ENCODE data around the gene GPR141. TPM values are rescaled to one million over a fixed set of nuclear protein-coding genes. Genes with fewer than 3 reads are reported as not detected.

Gene GPR141
- total and polyA plus RNA-seq, 2 donors (not counting 3 experiments of a cell fraction or from before 2014, with no cell fraction given), result not detected

DNA sequence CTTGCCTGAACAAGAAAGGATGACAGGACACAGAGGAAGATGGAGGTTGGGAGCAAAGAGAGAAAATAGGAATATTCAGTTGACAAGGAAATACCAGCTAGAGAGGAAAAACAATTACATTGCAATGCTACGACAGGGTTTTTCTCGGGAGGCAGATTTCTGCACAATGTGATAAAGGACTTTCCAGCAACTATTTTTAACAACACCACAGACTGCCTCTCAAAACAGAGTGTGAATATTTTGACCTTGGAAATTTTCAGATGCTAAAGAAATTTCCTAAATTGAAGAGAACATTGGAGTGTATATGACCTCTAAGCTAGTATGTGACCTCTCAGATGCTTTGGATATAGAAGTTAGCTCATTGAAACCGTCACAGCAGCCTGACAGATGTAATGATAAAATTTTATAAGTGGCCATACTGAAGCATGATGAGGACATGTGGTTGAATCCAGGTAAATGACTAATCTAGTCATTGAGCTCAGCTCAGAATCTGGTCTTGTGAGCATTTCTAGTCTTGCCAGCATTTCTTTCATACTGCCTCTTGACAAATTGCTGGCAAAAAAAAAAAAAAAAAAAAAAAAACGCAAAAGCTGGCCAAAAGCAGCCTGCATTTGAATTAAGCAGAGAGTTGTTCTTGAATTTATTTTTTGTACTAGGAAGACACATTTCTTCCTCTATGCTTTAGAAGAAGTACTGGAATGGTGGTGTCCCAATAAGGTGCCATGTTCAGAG, 24.4 kb downstream of the GPR141 start:
- no TSS peak for BruUV-seq (replicated peaks)
- H3K9ac ChIP-seq (replicated peaks; ENCODE audit: extremely low read depth, insufficient read depth, low read length), result no peak overlapping the region
- DNase-seq (ENCODE audit: low read depth, low spot score), result no peak
- ChIA-PET POLR2A (no interaction called here), CTCF (interaction anchor here (0.6 kb wide), 1 partner anchor 494 kb away, joined by 4 read pairs; no protein-coding TSS in a partner anchor)
- H3K9me3 ChIP-seq (replicated peaks; ENCODE audit: control insufficient read depth, insufficient read depth, low read length), result no peaks in the 10 kb centered on the region
- intact Hi-C loops (cut with micrococcal nuclease) (no loop called here), dilution Hi-C loops (cut with MboI; ENCODE audit: extremely low pct_ligation_motif_present, low sequenced_read_pairs) (no loop called here)
- H3K27ac ChIP-seq (ENCODE audit: insufficient read depth, low read depth, low read length), result no peak overlapping the region
- H3K9me1 ChIP-seq (replicated peaks; ENCODE audit: control insufficient read depth, extremely low read depth, insufficient read depth, low read length), result no peaks in the 10 kb centered on the region
- no peaks in the 10 kb centered on the region for H3K36me3 ChIP-seq (ENCODE audit: control insufficient read depth in 2 of 2, extremely low read depth in 1 of 2, insufficient read depth in 2 of 2, low read length in 2 of 2)
- H3K4me1 ChIP-seq (ENCODE audit: control insufficient read depth, extremely low read depth, insufficient read depth, low read length), result no peaks in the 10 kb centered on the region
- H3K4me2 ChIP-seq (ENCODE audit: insufficient read depth, low read length), result no peak overlapping the region
- no peaks in the 10 kb centered on the region for H4K20me1 ChIP-seq (replicated peaks; ENCODE audit: control insufficient read depth, extremely low read depth, insufficient read depth, low read length)
- H3K79me2 ChIP-seq (ENCODE audit: control insufficient read depth, insufficient read depth, low read length), result no peaks in the 10 kb centered on the region
- H2AFZ ChIP-seq (ENCODE audit: low read depth, low read length), result no peak overlapping the region
- no peak for TF ChIP-seq MAX (IDR thresholded peaks at IDR 0.05; ENCODE audit: insufficient read depth, insufficient read length)
- no peak for TF ChIP-seq POLR2AphosphoS5 (IDR thresholded peaks at IDR 0.05; ENCODE audit: insufficient read depth, low read depth, low read length)
- no peak for TF ChIP-seq JUN (IDR thresholded peaks at IDR 0.05; ENCODE audit: borderline replicate concordance, insufficient read depth, insufficient read length, low read depth)
- TF ChIP-seq CTCF (IDR thresholded peaks at IDR 0.05; ENCODE audit: extremely low read depth in 1 of 2, insufficient read depth in 1 of 2, low read depth in 1 of 2, low read length in 2 of 2), result no peak
- no peak for TF ChIP-seq FOS (IDR thresholded peaks at IDR 0.05; ENCODE audit: borderline replicate concordance, insufficient read depth, low read length)
- TF ChIP-seq EZH2 (IDR thresholded peaks at IDR 0.05; ENCODE audit: borderline replicate concordance, low read depth, low read length, severe bottlenecking), result no peak
- no peak overlapping the region for H3K4me3 ChIP-seq (replicated peaks in 1 of 3; ENCODE audit: insufficient read depth in 1 of 3, low read depth in 1 of 3, low read length in 3 of 3)
- H3K27me3 ChIP-seq (ENCODE audit: control insufficient read depth in 2 of 2, insufficient read depth in 2 of 2, low read length in 2 of 2), result no peaks in the 10 kb centered on the region
- no peak for FAIRE-seq
